ENCODE measurements around the gene RNF152. TPM values are rescaled to one million over a fixed set of nuclear protein-coding genes. Genes with fewer than 3 reads are reported as not detected.

The RNF152 gene
- total RNA-seq, 1 donor from 2014 or later = 13.3 TPM

- intact Hi-C loops (cut with DNase I) = no loop called here
- no peak for ATAC-seq
These were observed 33.7 kb downstream of the RNF152 start for GRCh38 chr18:61859113-61859512.

GRCh38 chr18:61856678-61857077 lies 36.1 kb downstream of the RNF152 start:
- intact Hi-C loops (cut with DNase I) = no loop called here
- no peak for ATAC-seq
- DNase-seq (ENCODE audit: low spot score) = no peak

More at GRCh38 chr18:61859113-61859512, 33.7 kb downstream of the RNF152 start:
- DNase-seq (ENCODE audit: low spot score) = no peak

- no peak for DNase-seq (ENCODE audit: low spot score)
- intact Hi-C loops (cut with DNase I) = no loop called here
- ATAC-seq = no peak
These were observed 37.1 kb downstream of the RNF152 start for GRCh38 chr18:61855449-61856378.

GRCh38 chr18:61854578-61855448 lies 38.0 kb downstream of the RNF152 start:
- no peak for DNase-seq (ENCODE audit: low spot score)
- intact Hi-C loops (cut with DNase I) = no loop called here
- no peak for ATAC-seq

- DNase-seq (ENCODE audit: low spot score) (no peak), ATAC-seq (no peak)
- intact Hi-C loops (cut with DNase I) = no loop called here
These were observed 39.0 kb downstream of the RNF152 start for GRCh38 chr18:61853855-61854254.

- no peak for ATAC-seq
- intact Hi-C loops (cut with DNase I) = no loop called here
- DNase-seq (ENCODE audit: low spot score) = no peak
These were observed 40.3 kb downstream of the RNF152 start for GRCh38 chr18:61852496-61852895.

- DNase-seq (ENCODE audit: low spot score) (no peak), ATAC-seq (no peak)
- intact Hi-C loops (cut with DNase I) = no loop called here
These were observed 40.8 kb downstream of the RNF152 start for GRCh38 chr18:61851940-61852451.

GRCh38 chr18:61851279-61851678 lies 41.5 kb downstream of the RNF152 start:
- intact Hi-C loops (cut with DNase I) = no loop called here
- ATAC-seq (no peak), DNase-seq (ENCODE audit: low spot score) (no peak)

- no peak for ATAC-seq
- intact Hi-C loops (cut with DNase I) = no loop called here
- no peak for DNase-seq (ENCODE audit: low spot score)
These were observed 42.1 kb downstream of the RNF152 start for GRCh38 chr18:61850756-61851155.

GRCh38 chr18:61847164-61847791 lies 45.5 kb downstream of the RNF152 start:
- intact Hi-C loops (cut with DNase I) = no loop called here
- DNase-seq (ENCODE audit: low spot score) (no peak), ATAC-seq (no peak)

GRCh38 chr18:61845197-61845596 lies 47.6 kb downstream of the RNF152 start:
- no peak for ATAC-seq
- no peak for DNase-seq (ENCODE audit: low spot score)
- intact Hi-C loops (cut with DNase I) = no loop called here

- no peak for ATAC-seq
- DNase-seq (ENCODE audit: low spot score) = no peak
- intact Hi-C loops (cut with DNase I) = no loop called here
These were observed 48.1 kb downstream of the RNF152 start for GRCh38 chr18:61844726-61845125.

GRCh38 chr18:61842146-61842545 lies 50.7 kb downstream of the RNF152 start:
- no peak for ATAC-seq
- DNase-seq (ENCODE audit: low spot score) = no peak
- intact Hi-C loops (cut with DNase I) = no loop called here

- intact Hi-C loops (cut with DNase I) = no loop called here
- DNase-seq (ENCODE audit: low spot score) (no peak), ATAC-seq (no peak)
These were observed 51.1 kb downstream of the RNF152 start for GRCh38 chr18:61841706-61842105.

- ATAC-seq (no peak), DNase-seq (ENCODE audit: low spot score) (no peak)
- intact Hi-C loops (cut with DNase I) = no loop called here
These were observed 52.5 kb downstream of the RNF152 start for GRCh38 chr18:61840324-61840723.

GRCh38 chr18:61838521-61838920 lies 54.3 kb downstream of the RNF152 start:
- intact Hi-C loops (cut with DNase I) = no loop called here
- DNase-seq (ENCODE audit: low spot score) = no peak
- ATAC-seq = no peak

- ATAC-seq = no peak
- intact Hi-C loops (cut with DNase I) = no loop called here
- DNase-seq (ENCODE audit: low spot score) = no peak
These were observed 58.8 kb downstream of the RNF152 start for GRCh38 chr18:61833978-61834377.

GRCh38 chr18:61833387-61833786 lies 59.4 kb downstream of the RNF152 start:
- intact Hi-C loops (cut with DNase I) = no loop called here
- DNase-seq (ENCODE audit: low spot score) (no peak), ATAC-seq (peak; percentile 41)

GRCh38 chr18:61832858-61833257 lies 59.9 kb downstream of the RNF152 start:
- DNase-seq (ENCODE audit: low spot score) (no peak), ATAC-seq (no peak)
- intact Hi-C loops (cut with DNase I) = no loop called here

Data from sciatic nerve (tissue), 2 donors.